ENCODE measurements around the gene RBX1.
"Not testable (repeated sequence)": the region's sequence is repeated elsewhere in the genome, so short reads cannot be mapped to it uniquely, and the experiment has no call there.

Gene RBX1

GRCh38 chr22:40972587-40972986 lies 21.4 kb downstream of the RBX1 start:
- no peak for DNase-seq (ENCODE audit: low spot score)

GRCh38 chr22:40973144-40973543 lies 22.0 kb downstream of the RBX1 start:
- no peak for DNase-seq (ENCODE audit: low spot score)

- DNase-seq (ENCODE audit: low spot score): no peak
Measured at GRCh38 chr22:40975366-40975765, 24.2 kb downstream of the RBX1 start.

GRCh38 chr22:40976866-40977700 lies 25.9 kb downstream of the RBX1 start:
- DNase-seq (ENCODE audit: low spot score): no peak

- DNase-seq (ENCODE audit: low spot score): no peak
Measured at GRCh38 chr22:40979198-40979597, 28.0 kb downstream of the RBX1 start.

GRCh38 chr22:40979871-40980270 lies 28.7 kb downstream of the RBX1 start:
- DNase-seq (ENCODE audit: low spot score): no peak

- no peak for DNase-seq (ENCODE audit: low spot score)
Measured at GRCh38 chr22:40982482-40983385, 31.6 kb downstream of the RBX1 start.

- no peak for DNase-seq (ENCODE audit: low spot score)
Measured at GRCh38 chr22:40991298-40991697, 40.1 kb downstream of the RBX1 start.

GRCh38 chr22:40995821-40996220 lies 44.6 kb downstream of the RBX1 start:
- DNase-seq (ENCODE audit: low spot score): no peak

GRCh38 chr22:40997520-40997919 lies 46.3 kb downstream of the RBX1 start:
- DNase-seq (ENCODE audit: low spot score): no peak

GRCh38 chr22:41000040-41000565 lies 48.9 kb downstream of the RBX1 start:
- no peak for DNase-seq (ENCODE audit: low spot score)

GRCh38 chr22:41000941-41001721 lies 50.0 kb downstream of the RBX1 start:
- DNase-seq (ENCODE audit: low spot score): no peak

GRCh38 chr22:41001722-41002122 lies 50.5 kb downstream of the RBX1 start:
- DNase-seq (ENCODE audit: low spot score): peak; percentile 37

GRCh38 chr22:41002386-41002785 lies 51.2 kb downstream of the RBX1 start:
- not testable (repeated sequence) for DNase-seq (ENCODE audit: low spot score)

GRCh38 chr22:41003066-41003465 lies 51.9 kb downstream of the RBX1 start:
- DNase-seq (ENCODE audit: low spot score): no peak

- DNase-seq (ENCODE audit: low spot score): no peak
Measured at GRCh38 chr22:41003976-41004375, 52.8 kb downstream of the RBX1 start.

- DNase-seq (ENCODE audit: low spot score): no peak
Measured at GRCh38 chr22:41009222-41009948, 58.2 kb downstream of the RBX1 start.

GRCh38 chr22:41015003-41015402 lies 63.8 kb downstream of the RBX1 start:
- no peak for DNase-seq (ENCODE audit: low spot score)

GRCh38 chr22:41021061-41021612 lies 70.0 kb downstream of the RBX1 start:
- no peak for DNase-seq (ENCODE audit: low spot score)

- DNase-seq (ENCODE audit: low spot score): peak; percentile 81
Measured at GRCh38 chr22:41021613-41022454, 70.7 kb downstream of the RBX1 start.
